Calu3 (cell line): ENCODE measurements around the gene AKTIP. TPM values are rescaled to one million over a fixed set of nuclear protein-coding genes. Genes with fewer than 3 reads are reported as not detected.

Source experiments
- BruUV-seq: library from RNA; stranded (reverse); fragments of 400-500 nt; replicated peaks from 2 replicates; lab custom pipeline; 2021; lab: Mats Ljungman, UMichigan
- CTCF ChIA-PET: fragments of 300-600 bp; sonication (Branson Sonifier 250); formaldehyde crosslinking; loops from one replicate; lab custom pipeline; 2022; ENCODE audit warnings: antibody characterized with exemption; lab: Charles Lee
- DNase-seq: peaks from one replicate; pipeline ENCODE4 v3.0.0; 2022
- H3K27ac Mint-ChIP-seq: one replicate; pipeline ENCODE4 v1.8.0; 2022; ENCODE audit warnings: mixed read lengths; ENCODE audit not compliant: unreplicated experiment
- H3K27me3 Mint-ChIP-seq: one replicate; pipeline ENCODE4 v1.8.0; 2022; ENCODE audit warnings: mixed read lengths; ENCODE audit not compliant: unreplicated experiment
- H3K36me3 Mint-ChIP-seq: one replicate; pipeline ENCODE4 v1.8.0; 2022; ENCODE audit warnings: mild to moderate bottlenecking, moderate library complexity, mixed read lengths; ENCODE audit not compliant: insufficient read depth, unreplicated experiment
- H3K4me1 Mint-ChIP-seq: one replicate; pipeline ENCODE4 v1.8.0; 2022; ENCODE audit warnings: mild to moderate bottlenecking, low read depth, mixed read lengths; ENCODE audit not compliant: unreplicated experiment
- H3K4me3 Mint-ChIP-seq: one replicate; pipeline ENCODE4 v1.8.0; 2022; ENCODE audit warnings: mild to moderate bottlenecking, low read depth, moderate library complexity, mixed read lengths; ENCODE audit not compliant: unreplicated experiment
- H3K9me3 Mint-ChIP-seq: one replicate; pipeline ENCODE4 v1.8.0; 2022; ENCODE audit warnings: low read depth, mixed read lengths; ENCODE audit not compliant: unreplicated experiment
- CTCF ChIP-seq: fragments of 200-600 bp; IDR thresholded peaks from one replicate; pipeline ENCODE4 v1.8.0; 2022; ENCODE audit warnings: antibody characterized with exemption; ENCODE audit not compliant: unreplicated experiment
- intact Hi-C: fragments of 100-400 bp; cut with micrococcal nuclease; formaldehyde crosslinking; loops from one replicate; pipeline ENCODE4 v1.10.0; 2022; ENCODE audit not compliant: unreplicated experiment
- total RNA-seq: library from RNA; stranded (reverse); gene quantifications from 2 replicates; pipeline ENCODE4 v1.2.3, GENCODE V29; 2022

The AKTIP gene
- total RNA-seq, 1 experiment from 2014 or later: 59.4 TPM

GRCh38 chr16:53476867-53477266 lies 26.1 kb downstream of the AKTIP start:
- Mint-ChIP-seq H3K36me3 (peaks cover 26% of the 10 kb centered on the region), H3K27me3 (no peaks in the 10 kb centered on the region), H3K4me1 (no peaks in the 10 kb centered on the region), H3K9me3 (no peaks in the 10 kb centered on the region), H3K4me3 (no peak overlapping the region), H3K27ac (no peak overlapping the region)
- CTCF ChIA-PET: no interaction called here
- intact Hi-C loops: no loop called here
- TF ChIP-seq CTCF: no peak
- DNase-seq: no peak
- no TSS peak for BruUV-seq

- Mint-ChIP-seq H3K4me1 (no peaks in the 10 kb centered on the region), H3K27me3 (no peaks in the 10 kb centered on the region), H3K27ac (no peak overlapping the region), H3K9me3 (no peaks in the 10 kb centered on the region), H3K4me3 (no peak overlapping the region), H3K36me3 (peaks cover 19% of the 10 kb centered on the region)
- peak; percentile 56 for DNase-seq
- no peak for TF ChIP-seq CTCF
- CTCF ChIA-PET: interaction anchor here (1.6 kb wide), 1 partner anchor 38 kb away, joined by 3 read pairs; no protein-coding TSS in a partner anchor
- BruUV-seq: no TSS peak
- intact Hi-C loops: no loop called here
Observed at GRCh38 chr16:53465606-53466280, 37.3 kb downstream of the AKTIP start.

- no TSS peak for BruUV-seq
- DNase-seq: no peak
- CTCF ChIA-PET: no interaction called here
- Mint-ChIP-seq H3K27me3 (no peaks in the 10 kb centered on the region), H3K4me1 (no peaks in the 10 kb centered on the region), H3K9me3 (no peaks in the 10 kb centered on the region), H3K36me3 (peaks cover 19% of the 10 kb centered on the region), H3K27ac (no peak overlapping the region), H3K4me3 (no peak overlapping the region)
- no peak for TF ChIP-seq CTCF
- intact Hi-C loops: no loop called here
Observed at GRCh38 chr16:53458635-53459034, 44.4 kb downstream of the AKTIP start.

GRCh38 chr16:53457670-53458069 lies 45.3 kb downstream of the AKTIP start:
- BruUV-seq: no TSS peak
- Mint-ChIP-seq H3K27me3 (no peaks in the 10 kb centered on the region), H3K4me1 (no peaks in the 10 kb centered on the region), H3K27ac (no peak overlapping the region), H3K36me3 (peaks cover 17% of the 10 kb centered on the region), H3K9me3 (no peaks in the 10 kb centered on the region), H3K4me3 (no peak overlapping the region)
- TF ChIP-seq CTCF: no peak
- no peak for DNase-seq
- intact Hi-C loops: no loop called here
- CTCF ChIA-PET: interaction anchor here (0.7 kb wide), 1 partner anchor 545 kb away, joined by 5 read pairs; no protein-coding TSS in a partner anchor
